NCI-H524 (cell line): ENCODE measurements around the gene GALNT12.

Source experiments
- DNase-seq, 2 experiments: peaks; one replicate each; lab custom pipeline; 2025; lab: John Stamatoyannopoulos, UW

Gene GALNT12

GRCh38 chr9:98781588-98782383, 25.7 kb upstream of the GALNT12 start:
- no peak for DNase-seq

GRCh38 chr9:98783518-98784226, 23.8 kb upstream of the GALNT12 start:
- DNase-seq, result no peak

GRCh38 chr9:98784831-98785806, 22.4 kb upstream of the GALNT12 start:
- peak; percentile 89 to 97 for DNase-seq

- peak in 1 of 2 experiments; percentile 21 for DNase-seq
These were observed 20.5 kb upstream of the GALNT12 start for GRCh38 chr9:98786750-98787510.

GRCh38 chr9:98787766-98788335, 19.6 kb upstream of the GALNT12 start:
- no peak for DNase-seq

GRCh38 chr9:98789483-98790133, 17.9 kb upstream of the GALNT12 start:
- no peak for DNase-seq

- DNase-seq, result peak; percentile 99 to 100
These were observed 17.2 kb upstream of the GALNT12 start for GRCh38 chr9:98790134-98790841.

GRCh38 chr9:98790842-98791607, 16.4 kb upstream of the GALNT12 start:
- DNase-seq, result peak; percentile 59 to 60

- DNase-seq, result no peak
These were observed 15.6 kb upstream of the GALNT12 start for GRCh38 chr9:98791608-98792490.

GRCh38 chr9:98793031-98793430, 14.4 kb upstream of the GALNT12 start:
- DNase-seq, result no peak

- no peak for DNase-seq
These were observed 12.7 kb upstream of the GALNT12 start for GRCh38 chr9:98794802-98795201.

GRCh38 chr9:98795295-98795955, 12.0 kb upstream of the GALNT12 start:
- DNase-seq, result no peak

- DNase-seq, result peak in 1 of 2 experiments; percentile 25
These were observed 11.5 kb upstream of the GALNT12 start for GRCh38 chr9:98795970-98796363.

- peak; percentile 48 to 81 for DNase-seq
These were observed 10.9 kb upstream of the GALNT12 start, which contains the start of gene ANKS6 for GRCh38 chr9:98796364-98797101. TSS of gene ANKS6 (minus strand) at chr9:98796555. CDS start at chr9:98796491, 64 bp downstream.

GRCh38 chr9:98797491-98797890, 10.0 kb upstream of the GALNT12 start:
- DNase-seq, result no peak

GRCh38 chr9:98798254-98798653, 9.2 kb upstream of the GALNT12 start:
- DNase-seq, result no peak

GRCh38 chr9:98801561-98801960, 5.9 kb upstream of the GALNT12 start:
- DNase-seq, result peak; percentile 55 to 81
